Measurements from ENCODE around the gene NAALADL2. TPM values are rescaled to one million over a fixed set of nuclear protein-coding genes. Genes with fewer than 3 reads are reported as not detected.
A peak's percentile ranks its signal among the peaks of the same experiment; 100 is the strongest.

Gene NAALADL2
- total and polyA plus RNA-seq, 2 of the 4 experiments (the other 2 are of a cell fraction), result 3.8 to 19.2 TPM

DNA sequence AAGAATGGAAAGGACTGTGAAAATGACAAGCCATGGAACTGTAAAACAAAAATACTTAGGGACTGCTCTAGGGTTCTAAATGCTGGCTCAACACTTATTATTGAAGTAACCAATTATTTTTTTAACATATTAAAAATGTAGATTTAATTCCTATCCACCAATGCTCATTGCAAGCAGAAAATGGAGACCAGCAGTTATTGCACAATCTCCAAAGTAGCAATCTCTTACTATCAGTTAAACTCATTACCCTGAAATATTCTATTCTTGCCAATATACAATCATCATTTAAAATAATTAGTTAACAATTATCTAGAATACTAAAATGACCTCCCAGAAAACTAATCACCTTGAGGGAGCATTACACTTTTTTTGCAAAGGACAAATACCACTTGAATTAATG lies 499.8 kb downstream of the NAALADL2 start:
- no peak overlapping the region for H3K9ac ChIP-seq (ENCODE audit: low read depth, low read length)
- H2BK20ac ChIP-seq (ENCODE audit: low read depth, low read length), result no peak overlapping the region
- intact Hi-C loops (cut with micrococcal nuclease), result no loop called here
- no peak for ATAC-seq (ENCODE audit: low read depth)
- no peak overlapping the region for H2BK5ac ChIP-seq (ENCODE audit: low read depth, low read length, poor library complexity, severe bottlenecking)
- POLR2A ChIA-PET (ENCODE audit: unreplicated experiment), result interaction anchor here (0.6 kb wide), 1 partner anchor 92 kb away, joined by 5 read pairs; no protein-coding TSS in a partner anchor
- H3K9me1 ChIP-seq (ENCODE audit: insufficient read depth, low read length), result no peaks in the 10 kb centered on the region
- H3K36me3 ChIP-seq (ENCODE audit: control insufficient read depth, insufficient read depth, low read length), result no peaks in the 10 kb centered on the region
- H3K4me2 ChIP-seq (ENCODE audit: low read depth, low read length), result no peak overlapping the region
- no peak overlapping the region for H3K14ac ChIP-seq (replicated peaks; ENCODE audit: low read depth, low read length)
- TF ChIP-seq SMC3 (IDR thresholded peaks at IDR 0.05; ENCODE audit: low read depth, low read length) (no peak), CEBPB (IDR thresholded peaks at IDR 0.05; ENCODE audit: low read depth, low read length) (peak; percentile 84)
- no peak overlapping the region for H4K8ac ChIP-seq (ENCODE audit: low read depth in 2 of 2, low read length in 2 of 2)
- CTCF ChIA-PET, result no interaction called here
- H2AFZ ChIP-seq (replicated peaks; ENCODE audit: low read length, poor library complexity), result no peak overlapping the region
- no peak overlapping the region for H4K91ac ChIP-seq (ENCODE audit: insufficient read depth, low read depth, low read length)
- no peaks in the 10 kb centered on the region; the same call in none of the 2 replicates for H3K4me1 ChIP-seq (ENCODE audit: control insufficient read depth, insufficient read depth, low read length)
- no peak overlapping the region for H2AK5ac ChIP-seq (ENCODE audit: low read depth, low read length)
- H3K56ac ChIP-seq (ENCODE audit: extremely low read depth, insufficient read depth, low read length), result no peak overlapping the region
- H3K4me3 ChIP-seq (ENCODE audit: insufficient read depth, low read depth, low read length), result no peak overlapping the region
- no peak overlapping the region for H4K5ac ChIP-seq (ENCODE audit: low read depth, low read length)
- no TSS peak for BruUV-seq (replicated peaks)
- in situ Hi-C loops (cut with MboI; ENCODE audit: low sequenced_read_pairs), result no loop called here
- no peak overlapping the region for H3K27ac ChIP-seq (ENCODE audit: insufficient read depth, low read length)
- H2BK15ac ChIP-seq (ENCODE audit: low read depth, low read length), result no peak overlapping the region
- H3K23ac ChIP-seq (ENCODE audit: low read depth, low read length), result no peak overlapping the region
- DNase-seq, result no peak
- H3K27me3 ChIP-seq (ENCODE audit: control insufficient read depth, insufficient read depth, low read length), result no peaks in the 10 kb centered on the region
- dilution Hi-C loops (cut with HindIII; ENCODE audit: low sequenced_read_pairs, unreplicated experiment), result no loop called here
- no peak overlapping the region for H2AK9ac ChIP-seq (replicated peaks; ENCODE audit: low read depth, low read length, poor library complexity)
- no peak overlapping the region for H3K18ac ChIP-seq (ENCODE audit: low read depth, low read length)
- H4K20me1 ChIP-seq (ENCODE audit: insufficient read depth, low read length), result no peaks in the 10 kb centered on the region
- H3K4ac ChIP-seq (ENCODE audit: low read depth, low read length), result no peak overlapping the region
- H2BK120ac ChIP-seq (ENCODE audit: low read depth, low read length), result no peak overlapping the region
- no peaks in the 10 kb centered on the region for H3K79me1 ChIP-seq (ENCODE audit: low read depth in 1 of 2, low read length in 2 of 2)
- H3K9me3 ChIP-seq (ENCODE audit: control insufficient read depth, insufficient read depth, low read length), result no peaks in the 10 kb centered on the region

All from IMR-90 (cell line).